Peyer's patch (tissue), 4 donors: Measurements from ENCODE around the gene AP5M1. TPM values are rescaled to one million over a fixed set of nuclear protein-coding genes. Genes with fewer than 3 reads are reported as not detected.
"Not testable (repeated sequence)": the region's sequence is repeated elsewhere in the genome, so short reads cannot be mapped to it uniquely, and the experiment has no call there.

ENCODE experiments used
- DNase-seq, 3 donors: peaks; one replicate each; pipeline ENCODE4 v3.0.0-alpha.2; 2017 to 2019
- H3K27ac ChIP-seq, 4 donors: fragments of 200-600 bp; sonication (generic); one replicate each; pipeline ENCODE4 v1.5.1; 2016 to 2019
- H3K27me3 ChIP-seq, 2 donors: fragments of 200-600 bp; sonication (generic); one replicate each; pipeline ENCODE4 v1.5.1; 2019
- H3K36me3 ChIP-seq, 3 donors: fragments of 200-600 bp; sonication (generic); one replicate each; pipeline ENCODE4 v1.5.1; 2016 to 2019
- H3K4me1 ChIP-seq, 4 donors: fragments of 200-600 bp; sonication (generic); one replicate each; pipeline ENCODE4 v1.5.1; 2016 to 2019
- H3K4me3 ChIP-seq, 4 donors: fragments of 200-600 bp; sonication (generic); 1 replicate in 3 of 4; 2 replicates in 1 of 4; pipeline ENCODE4 v1.5.1; 2016 to 2019; ENCODE audit warnings: mild to moderate bottlenecking in 1 of 4
- H3K9me3 ChIP-seq, 4 donors: fragments of 200-600 bp; sonication (generic); one replicate each; pipeline ENCODE4 v1.5.1; 2016 to 2019; ENCODE audit warnings: mild to moderate bottlenecking in 1 of 4
- CTCF ChIP-seq, 6 experiments: fragments of 450-650 bp in 4 of 6; fragments of 200-600 bp in 2 of 6; sonication (generic) in 1 of 6; IDR thresholded peaks; one replicate each; pipeline ENCODE4 v1.5.1; 2017 to 2019; ENCODE audit warnings: antibody characterized with exemption in 6 of 6, mild to moderate bottlenecking in 3 of 6, moderate library complexity in 1 of 6
- POLR2A ChIP-seq, 2 donors: fragments of 450-650 bp; IDR thresholded peaks; one replicate each; pipeline ENCODE4 v1.5.1; 2017; ENCODE audit warnings: antibody characterized with exemption in 2 of 2, mild to moderate bottlenecking in 2 of 2, moderate library complexity in 2 of 2
- total RNA-seq, 4 donors: library from RNA; depleted of rRNA; stranded (reverse); fragments of >200 nt; gene quantifications; one replicate each; pipeline ENCODE4 v1.1.0, GENCODE V29; 2016

AP5M1 gene
- 10 to 100 TPM; 39.6 to 74.3 (median 44.1) TPM for total RNA-seq

GRCh38 chr14:57268161-57269069, at the start of gene AP5M1, which contains the start of gene EXOC5:
Gene AP5M1, plus strand, starts transcription at chr14:57268971. Its CDS starts 344 bp downstream, at chr14:57269315.
Gene EXOC5, minus strand, starts transcription at chr14:57268905. Its CDS starts 257 bp downstream, at chr14:57268648.
- Histone ChIP-seq H3K4me1 (peaks cover 0 to 52% (median 9%) of the 10 kb centered on the region in 4 donors), H3K9me3 (no peaks in the 10 kb centered on the region), H3K36me3 (no peaks in the 10 kb centered on the region), H3K4me3 (peak within 1 kb of the TSS; percentile 72 to 88 (median 80)), H3K27me3 (no peaks in the 10 kb centered on the region), H3K27ac (peak within 1 kb of the TSS; percentile 89 to 96 (median 91))
- peak in 3 of 6 experiments; percentile 12 to 16 (median 12) for TF ChIP-seq CTCF (IDR thresholded peaks at IDR 0.05)
- peak; percentile 60 to 65 for TF ChIP-seq POLR2A (IDR thresholded peaks at IDR 0.05)
- DNase-seq = peak; percentile 93 to 97 (median 94)

- Histone ChIP-seq H3K36me3 (peaks cover 0 to 22% (median 0%) of the 10 kb centered on the region in 3 donors), H3K4me1 (no peaks in the 10 kb centered on the region), H3K9me3 (no peaks in the 10 kb centered on the region), H3K27ac (no peak overlapping the region), H3K27me3 (no peaks in the 10 kb centered on the region), H3K4me3 (no peak overlapping the region)
- DNase-seq = no peak
- TF ChIP-seq POLR2A (IDR thresholded peaks at IDR 0.05) (no peak), CTCF (IDR thresholded peaks at IDR 0.05) (no peak)
Measured at GRCh38 chr14:57221931-57222330, 46.8 kb upstream of the AP5M1 start.

GRCh38 chr14:57227083-57227482, 41.7 kb upstream of the AP5M1 start:
- no peak for TF ChIP-seq CTCF (IDR thresholded peaks at IDR 0.05)
- TF ChIP-seq POLR2A (IDR thresholded peaks at IDR 0.05) = no peak
- Histone ChIP-seq H3K27ac (no peak overlapping the region), H3K27me3 (no peaks in the 10 kb centered on the region), H3K4me1 (no peaks in the 10 kb centered on the region), H3K36me3 (peaks cover 0 to 39% (median 0%) of the 10 kb centered on the region in 3 donors), H3K9me3 (no peaks in the 10 kb centered on the region), H3K4me3 (no peak overlapping the region)
- no peak for DNase-seq

GRCh38 chr14:57228320-57228719, 40.5 kb upstream of the AP5M1 start:
- not testable (repeated sequence) for H3K27me3 ChIP-seq, H3K27ac ChIP-seq, H3K4me1 ChIP-seq, DNase-seq, H3K4me3 ChIP-seq, H3K9me3 ChIP-seq
- peaks cover 0 to 42% (median 0%) of the 10 kb centered on the region in 3 donors for H3K36me3 ChIP-seq

- no peak for DNase-seq
- peaks cover 0 to 54% (median 0%) of the 10 kb centered on the region in 3 donors for H3K36me3 ChIP-seq
- H3K4me3 ChIP-seq = no peak overlapping the region
- H3K27ac ChIP-seq = no peak overlapping the region
- no peak for TF ChIP-seq POLR2A (IDR thresholded peaks at IDR 0.05)
- no peak for TF ChIP-seq CTCF (IDR thresholded peaks at IDR 0.05)
- H3K4me1 ChIP-seq = no peaks in the 10 kb centered on the region
- H3K27me3 ChIP-seq = no peaks in the 10 kb centered on the region
- H3K9me3 ChIP-seq = no peaks in the 10 kb centered on the region
Measured at GRCh38 chr14:57232006-57232405, 36.8 kb upstream of the AP5M1 start.

GRCh38 chr14:57240115-57240514, 28.7 kb upstream of the AP5M1 start:
- not testable (repeated sequence) for H3K27ac ChIP-seq, H3K4me3 ChIP-seq, H3K27me3 ChIP-seq, H3K4me1 ChIP-seq, DNase-seq, H3K9me3 ChIP-seq
- peaks cover 0 to 36% (median 0%) of the 10 kb centered on the region in 3 donors for H3K36me3 ChIP-seq
